CD4-positive, alpha-beta T cell treated with Interleukin-6 for 4 hours (primary cell): ENCODE results near the gene SORBS1.

Source experiments
- DNase-seq: peaks from one replicate; pipeline ENCODE4 v3.0.0-alpha.2; 2020; ENCODE audit warnings: mixed read lengths

The SORBS1 gene

GRCh38 chr10:95306851-95307250, 254.3 kb downstream of the SORBS1 start:
- no peak for DNase-seq

GRCh38 chr10:95306318-95306650, 254.9 kb downstream of the SORBS1 start:
- DNase-seq: no peak

GRCh38 chr10:95305606-95306317, 255.4 kb downstream of the SORBS1 start:
- DNase-seq: no peak

- no peak for DNase-seq
Measured at GRCh38 chr10:95304976-95305375, 256.2 kb downstream of the SORBS1 start.

GRCh38 chr10:95304463-95304862, 256.7 kb downstream of the SORBS1 start:
- DNase-seq: no peak

GRCh38 chr10:95303950-95304349, 257.2 kb downstream of the SORBS1 start:
- no peak for DNase-seq

- no peak for DNase-seq
Measured at GRCh38 chr10:95303535-95303934, 257.6 kb downstream of the SORBS1 start.

GRCh38 chr10:95300022-95300539, 261.1 kb downstream of the SORBS1 start:
- DNase-seq: no peak

- no peak for DNase-seq
Measured at GRCh38 chr10:95297402-95297801, 263.8 kb downstream of the SORBS1 start.

- no peak for DNase-seq
Measured at GRCh38 chr10:95296764-95297163, 264.4 kb downstream of the SORBS1 start.

GRCh38 chr10:95295031-95295755, 266.0 kb downstream of the SORBS1 start:
- peak; percentile 23 for DNase-seq

GRCh38 chr10:95293631-95294030, 267.5 kb downstream of the SORBS1 start:
- no peak for DNase-seq

GRCh38 chr10:95291365-95292039, 269.7 kb downstream of the SORBS1 start:
- no peak for DNase-seq

- DNase-seq: peak; percentile 17
Measured at GRCh38 chr10:95290461-95291364, 270.5 kb downstream of the SORBS1 start, which contains the start of gene PDLIM1. PDLIM1 (minus strand) TSS chr10:95291003; CDS start chr10:95290915, 88 bp downstream.

GRCh38 chr10:95289921-95290421, 271.2 kb downstream of the SORBS1 start:
- DNase-seq: no peak

GRCh38 chr10:95289003-95289920, 271.9 kb downstream of the SORBS1 start:
- no peak for DNase-seq

- DNase-seq: no peak
Measured at GRCh38 chr10:95288303-95288702, 272.9 kb downstream of the SORBS1 start.

GRCh38 chr10:95287281-95287680, 273.9 kb downstream of the SORBS1 start:
- no peak for DNase-seq

- DNase-seq: no peak
Measured at GRCh38 chr10:95286707-95287106, 274.5 kb downstream of the SORBS1 start.

- DNase-seq: no peak
Measured at GRCh38 chr10:95285556-95285955, 275.6 kb downstream of the SORBS1 start.

- DNase-seq: no peak
Measured at GRCh38 chr10:95284807-95285206, 276.4 kb downstream of the SORBS1 start.
